DOHH2 (cell line): ENCODE measurements around the gene RAB11FIP5.

Source experiments
- EZH2phosphoT487 ChIP-seq: fragments of 200-600 bp; sonication (generic); IDR thresholded peaks from 2 replicates; pipeline ENCODE4 v1.6.1; 2017; ENCODE audit warnings: borderline replicate concordance, mild to moderate bottlenecking, antibody characterized with exemption, low read length, moderate library complexity, mixed read lengths
- TF ChIP-seq, protein P1 (sequence below): fragments of 200-600 bp; sonication (generic); IDR thresholded peaks from one replicate; pipeline ENCODE4 v1.5.1; 2014; ENCODE audit warnings: antibody characterized with exemption, mild to moderate bottlenecking, low read depth, low read length; ENCODE audit not compliant: poor library complexity, severe bottlenecking

DNA sequence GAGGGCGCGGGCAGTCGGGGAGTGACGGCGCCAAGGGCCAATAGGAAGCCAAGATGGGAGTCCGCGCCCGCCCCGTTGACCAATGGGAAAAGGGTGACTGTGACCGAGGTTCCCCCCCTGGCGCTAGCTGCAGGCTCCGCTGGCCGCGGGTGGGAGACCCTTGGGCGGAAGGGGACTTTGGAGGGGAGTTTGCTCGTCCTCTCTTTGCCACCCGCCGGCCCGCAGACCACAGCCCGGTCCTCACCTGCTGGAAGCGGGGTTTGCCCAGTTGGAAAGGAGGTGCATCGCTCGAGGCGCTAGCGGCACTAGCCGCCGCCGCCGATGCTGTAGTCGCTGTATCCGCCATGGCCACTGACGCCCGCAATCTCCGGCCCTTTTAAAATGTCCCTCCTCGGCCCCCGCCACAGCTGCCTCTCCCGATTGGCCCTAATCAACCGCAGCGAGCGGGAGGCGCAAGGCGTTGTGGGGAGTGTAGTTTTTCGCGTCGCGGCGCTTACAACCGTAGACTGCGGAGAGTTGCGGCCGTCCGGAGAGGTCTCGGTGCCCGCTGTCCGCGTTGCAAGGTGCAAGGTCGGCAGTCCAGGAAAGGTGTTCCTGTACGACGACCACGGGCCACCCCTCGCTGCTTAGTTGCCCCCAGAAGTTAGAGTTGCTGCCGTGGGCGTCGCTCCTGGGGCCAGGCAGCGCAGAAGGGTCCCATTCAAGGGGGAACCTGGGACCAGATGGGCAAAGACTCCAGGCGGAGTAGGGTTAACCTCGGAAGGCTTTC is 41.2 kb downstream of the RAB11FIP5 start, which contains the start of gene SFXN5:
- TF ChIP-seq, protein P1, sequence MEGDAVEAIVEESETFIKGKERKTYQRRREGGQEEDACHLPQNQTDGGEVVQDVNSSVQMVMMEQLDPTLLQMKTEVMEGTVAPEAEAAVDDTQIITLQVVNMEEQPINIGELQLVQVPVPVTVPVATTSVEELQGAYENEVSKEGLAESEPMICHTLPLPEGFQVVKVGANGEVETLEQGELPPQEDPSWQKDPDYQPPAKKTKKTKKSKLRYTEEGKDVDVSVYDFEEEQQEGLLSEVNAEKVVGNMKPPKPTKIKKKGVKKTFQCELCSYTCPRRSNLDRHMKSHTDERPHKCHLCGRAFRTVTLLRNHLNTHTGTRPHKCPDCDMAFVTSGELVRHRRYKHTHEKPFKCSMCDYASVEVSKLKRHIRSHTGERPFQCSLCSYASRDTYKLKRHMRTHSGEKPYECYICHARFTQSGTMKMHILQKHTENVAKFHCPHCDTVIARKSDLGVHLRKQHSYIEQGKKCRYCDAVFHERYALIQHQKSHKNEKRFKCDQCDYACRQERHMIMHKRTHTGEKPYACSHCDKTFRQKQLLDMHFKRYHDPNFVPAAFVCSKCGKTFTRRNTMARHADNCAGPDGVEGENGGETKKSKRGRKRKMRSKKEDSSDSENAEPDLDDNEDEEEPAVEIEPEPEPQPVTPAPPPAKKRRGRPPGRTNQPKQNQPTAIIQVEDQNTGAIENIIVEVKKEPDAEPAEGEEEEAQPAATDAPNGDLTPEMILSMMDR = no peak
- TF ChIP-seq EZH2phosphoT487 = no peak
